PFSK-1 (cell line): Measurements from ENCODE around the gene CHTF18.

Experiments
- REST ChIP-seq, 2 experiments: IDR thresholded peaks; 2 replicates each; pipeline versions ENCODE4 v1.6.1 to v1.8.0; 2011 to 2012; ENCODE audit warnings: low read depth in 2 of 2, low read length in 2 of 2, control low read depth in 1 of 2, inconsistent platforms in 1 of 2, mild to moderate bottlenecking in 1 of 2, moderate library complexity in 1 of 2; ENCODE audit not compliant: insufficient read depth in 1 of 2
- SIN3A ChIP-seq: IDR thresholded peaks from 2 replicates; pipeline ENCODE4 v1.6.1; 2012; ENCODE audit warnings: mild to moderate bottlenecking, low read length, moderate library complexity, borderline replicate concordance; ENCODE audit not compliant: insufficient read depth

GRCh38 chr16:740459-740763, 48.0 kb upstream of the CHTF18 start:
- TF ChIP-seq SIN3A: no peak
- TF ChIP-seq REST (IDR thresholded peaks at IDR 0.05; ENCODE audit: insufficient read depth in 1 of 2, low read depth in 2 of 2, low read length in 2 of 2): no peak
